Activated CD8-positive, alpha-beta memory T cell treated with anti-CD3 and anti-CD28 coated beads, Interleukin-2, amount 50 U/mL, for 48 hours (primary cell): ENCODE data around the gene SPTLC3.

Experiments used
- DNase-seq: peaks from one replicate; pipeline ENCODE4 v3.0.0-alpha.2; 2020

Gene SPTLC3

GRCh38 chr20:12987261-12987660 is 21.5 kb upstream of the SPTLC3 start:
- DNase-seq, result no peak

DNA sequence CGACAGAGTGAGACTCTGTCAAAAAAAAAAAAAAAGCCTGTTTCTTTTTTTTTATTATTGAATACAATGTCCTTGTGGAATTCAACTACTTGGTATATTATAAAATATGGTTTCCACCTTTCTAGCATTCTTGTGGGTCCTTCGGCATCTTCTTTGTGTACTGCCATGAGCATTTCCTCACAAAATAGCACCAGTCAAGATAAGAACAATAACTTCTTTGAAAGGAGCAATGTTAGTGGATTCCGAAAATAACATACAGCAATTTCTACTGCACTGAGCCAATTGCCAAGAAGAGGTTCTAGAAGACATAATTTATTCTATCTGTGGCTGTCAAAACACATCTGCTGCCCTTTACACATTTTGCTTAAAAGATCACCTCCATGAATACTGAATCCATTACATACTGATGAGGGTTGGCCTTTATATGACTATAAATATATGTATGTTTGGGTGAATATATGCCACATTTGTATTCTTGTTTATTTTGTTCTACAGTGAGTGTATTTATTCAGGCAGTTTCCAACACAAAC is 19.1 kb upstream of the SPTLC3 start:
- DNase-seq, result no peak

- no peak for DNase-seq
These were observed 11.6 kb upstream of the SPTLC3 start for GRCh38 chr20:12997128-12997655.

- DNase-seq, result no peak
These were observed 10.7 kb upstream of the SPTLC3 start for GRCh38 chr20:12998046-12998445.

GRCh38 chr20:12999201-12999600 is 9.6 kb upstream of the SPTLC3 start:
- DNase-seq, result no peak

- DNase-seq, result no peak
These were observed 6.5 kb upstream of the SPTLC3 start for GRCh38 chr20:13002251-13002650.

DNA sequence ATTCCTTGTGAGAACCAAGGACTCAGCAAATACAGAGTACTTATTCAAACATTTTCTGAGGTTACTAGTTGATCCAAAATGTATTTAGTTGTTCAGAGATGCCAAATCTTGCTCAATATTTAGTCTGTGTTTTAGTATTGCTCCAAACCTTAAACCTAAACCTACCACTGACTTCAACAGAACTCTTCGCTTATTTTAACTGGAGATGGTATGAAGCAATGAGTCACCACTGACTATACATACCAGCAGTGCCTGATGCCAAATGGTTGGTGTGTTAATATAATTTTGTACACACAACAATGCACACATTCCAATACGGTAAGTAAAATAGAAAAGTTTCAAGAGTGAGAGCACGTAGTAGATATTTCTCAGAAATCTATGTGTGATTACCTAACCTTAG is 1.9 kb upstream of the SPTLC3 start:
- no peak for DNase-seq

DNA sequence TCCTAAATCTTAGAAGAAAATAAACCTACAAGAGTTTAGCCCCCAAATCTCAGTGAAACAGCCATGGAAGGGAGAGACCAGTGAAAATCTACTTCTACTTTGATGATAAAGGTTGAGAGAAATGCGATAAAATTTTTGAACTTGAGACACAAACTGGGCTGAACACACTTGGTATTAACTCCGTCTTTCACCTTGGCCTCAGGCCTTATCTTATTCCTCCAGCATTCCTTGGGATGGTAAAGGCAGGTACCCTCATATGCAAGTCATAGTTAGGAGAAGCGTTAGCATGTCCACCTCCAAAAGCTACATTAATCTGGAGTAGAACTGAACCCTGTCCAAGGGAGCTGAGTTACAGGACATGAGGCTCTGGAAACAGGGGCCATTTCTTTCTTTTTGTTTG is 1.2 kb upstream of the SPTLC3 start:
- DNase-seq, result no peak

- DNase-seq, result no peak
These were observed 1.1 kb downstream of the SPTLC3 start for GRCh38 chr20:13009682-13010406.

DNA sequence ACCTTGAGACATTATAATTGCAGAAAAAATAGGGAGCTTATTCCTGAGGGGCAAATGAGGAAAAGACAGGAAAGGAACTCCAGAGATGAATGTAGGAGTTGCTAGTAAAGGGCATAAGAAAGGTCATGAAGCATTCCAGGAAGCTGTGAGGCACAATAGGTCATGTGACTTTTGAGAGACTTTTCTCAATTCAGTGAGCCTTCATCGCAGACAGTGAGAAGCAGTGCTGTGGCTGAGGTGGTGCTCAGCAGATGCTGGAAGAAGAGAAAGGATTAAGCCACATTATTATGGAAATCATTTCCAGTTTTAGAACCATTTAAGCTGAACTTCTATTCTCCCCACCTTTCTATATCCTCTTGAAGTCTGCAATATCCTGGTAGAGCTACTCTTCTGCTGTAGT is 4.1 kb downstream of the SPTLC3 start:
- no peak for DNase-seq

DNA sequence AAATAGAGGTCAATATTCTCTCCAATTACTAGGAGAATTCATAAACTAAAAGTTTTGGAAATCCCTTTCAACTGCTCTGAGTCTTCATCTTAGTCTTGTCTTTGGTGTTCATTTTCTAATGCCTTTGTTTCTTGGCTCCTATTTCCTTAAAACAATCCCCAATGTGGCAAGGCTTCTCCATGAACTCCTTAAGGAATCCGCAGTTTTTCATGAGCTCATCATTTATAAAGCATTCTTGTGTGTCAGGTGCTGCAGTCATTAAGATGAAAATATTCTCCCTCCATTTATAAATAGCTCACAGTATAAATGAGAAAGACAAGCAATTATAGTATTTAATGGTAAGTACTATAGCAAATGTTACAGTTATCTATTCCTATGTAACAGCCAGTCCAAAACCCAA is 4.6 kb downstream of the SPTLC3 start:
- DNase-seq, result no peak

DNA sequence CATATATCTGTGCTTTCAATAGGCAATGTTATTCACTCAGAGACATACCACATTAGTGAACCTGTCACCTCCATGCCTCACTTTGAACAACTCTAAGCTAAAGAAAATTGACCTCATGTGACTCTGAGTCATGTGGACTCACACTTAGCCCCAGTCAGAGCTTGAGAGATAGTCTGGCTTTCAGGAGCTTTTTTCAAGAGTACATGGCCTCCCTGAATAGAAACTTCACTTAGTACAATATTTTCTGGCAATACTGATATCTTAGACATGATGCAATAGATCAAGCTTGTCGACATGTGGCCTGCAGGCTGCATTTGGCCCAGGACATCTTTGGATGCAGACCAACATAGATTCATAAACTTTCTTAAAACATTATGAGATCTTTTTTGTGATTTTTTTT is 8.5 kb downstream of the SPTLC3 start:
- DNase-seq, result no peak

DNA sequence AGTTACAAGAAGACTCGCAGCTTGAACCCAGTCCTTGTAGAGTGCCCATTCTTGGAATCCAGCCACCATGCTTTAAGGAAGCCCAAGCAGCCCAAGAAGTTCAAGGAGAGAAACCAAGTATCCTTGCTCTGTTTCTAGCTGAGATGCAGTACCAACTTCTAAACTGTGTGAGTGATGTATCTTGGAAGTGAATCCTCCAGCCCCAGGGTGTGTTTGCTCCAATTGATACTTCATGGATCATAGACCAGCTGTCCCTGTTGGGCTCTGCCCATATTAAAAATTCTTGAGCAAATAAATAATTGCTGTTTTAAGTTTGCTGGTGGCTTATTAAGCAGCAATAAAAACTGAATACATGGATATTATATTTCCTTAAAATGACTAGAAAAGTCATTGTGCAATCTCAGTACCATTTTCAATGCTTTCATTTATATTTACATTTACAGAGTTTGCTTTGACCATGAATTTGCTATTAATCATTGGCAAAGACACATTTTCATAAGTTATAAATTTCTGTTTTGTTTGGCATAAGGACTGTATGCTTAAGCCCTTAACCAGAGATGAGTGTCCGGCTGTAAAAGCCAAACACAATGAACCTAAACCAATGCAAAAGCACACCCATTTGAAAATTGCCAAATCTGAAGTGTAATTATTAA is 9.2 kb downstream of the SPTLC3 start:
- DNase-seq, result no peak

GRCh38 chr20:13021205-13021970 is 12.6 kb downstream of the SPTLC3 start:
- no peak for DNase-seq

DNA sequence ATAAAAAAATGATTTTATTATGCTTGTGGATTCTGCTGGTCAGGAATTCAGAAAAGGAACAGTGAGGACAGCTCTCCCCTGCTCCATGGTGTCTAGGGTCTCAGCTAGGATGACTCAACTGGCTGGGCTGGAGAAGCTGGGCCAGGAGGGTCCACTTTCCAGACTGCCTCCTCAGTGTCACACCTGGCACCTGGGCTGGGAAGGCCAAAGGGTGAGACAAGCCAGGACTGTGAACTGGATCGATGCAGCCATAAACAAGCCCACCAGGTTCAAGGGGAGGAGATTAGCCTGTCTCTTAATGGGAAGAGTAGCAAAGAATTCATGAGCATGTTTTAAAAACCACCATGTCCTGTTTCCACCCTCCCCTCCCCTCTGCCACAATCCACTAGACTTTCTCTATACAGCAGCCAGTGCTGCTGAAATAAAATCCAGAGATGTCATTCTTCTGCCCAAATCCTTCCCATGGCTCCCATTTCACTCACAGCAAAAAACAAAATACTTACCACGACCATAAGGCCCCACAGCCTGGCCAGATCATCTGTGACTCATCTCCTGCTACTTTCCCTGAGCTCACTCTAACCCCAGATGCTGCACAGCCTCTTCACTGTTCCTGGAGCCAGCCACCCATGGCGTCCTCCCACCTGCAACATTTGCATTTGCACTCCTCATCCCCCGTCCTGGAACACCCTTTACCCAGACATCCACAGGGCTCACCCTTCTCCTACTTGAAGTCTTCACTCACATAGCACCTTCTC is 13.8 kb downstream of the SPTLC3 start:
- no peak for DNase-seq

DNA sequence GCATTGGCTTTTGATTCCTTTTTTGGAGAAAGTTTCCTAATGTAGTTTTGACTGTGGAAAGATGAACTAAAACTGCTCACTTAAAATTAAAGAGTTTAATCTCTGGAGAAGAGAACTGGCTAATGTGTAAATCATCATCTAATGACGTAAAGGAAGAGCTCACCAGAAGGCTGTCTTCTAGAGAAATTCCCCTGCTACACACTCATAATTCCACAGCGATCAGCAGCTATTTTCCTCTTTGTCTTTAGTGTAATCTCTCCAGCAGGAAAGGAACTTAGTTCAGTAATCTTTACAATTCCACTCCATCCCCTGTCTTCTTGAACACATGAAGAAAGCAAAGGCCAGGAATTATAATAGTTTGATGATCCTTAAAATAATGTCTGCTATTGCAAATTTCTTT is 15.8 kb downstream of the SPTLC3 start:
- DNase-seq, result no peak

GRCh38 chr20:13025181-13025580 is 16.4 kb downstream of the SPTLC3 start:
- no peak for DNase-seq

GRCh38 chr20:13028001-13028400 is 19.2 kb downstream of the SPTLC3 start:
- no peak for DNase-seq

DNA sequence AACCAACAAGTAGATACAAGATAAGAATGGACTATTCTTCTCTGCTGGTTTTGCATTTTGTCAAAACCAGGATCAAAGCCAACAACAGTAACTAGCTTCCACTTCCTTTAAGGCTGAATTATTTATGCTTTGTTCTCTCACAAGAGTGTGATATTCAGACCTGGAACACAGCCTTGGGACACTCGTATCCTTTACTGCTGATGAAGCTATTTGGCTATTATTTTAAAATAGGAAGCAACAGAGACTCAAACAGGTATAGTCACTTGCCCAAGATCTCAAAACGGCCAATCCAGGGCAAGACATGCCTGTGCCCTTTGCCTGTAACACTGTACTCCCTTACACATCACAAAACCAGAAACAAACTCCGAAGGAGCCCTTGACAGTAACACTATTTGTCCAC is 19.9 kb downstream of the SPTLC3 start:
- DNase-seq, result no peak

DNA sequence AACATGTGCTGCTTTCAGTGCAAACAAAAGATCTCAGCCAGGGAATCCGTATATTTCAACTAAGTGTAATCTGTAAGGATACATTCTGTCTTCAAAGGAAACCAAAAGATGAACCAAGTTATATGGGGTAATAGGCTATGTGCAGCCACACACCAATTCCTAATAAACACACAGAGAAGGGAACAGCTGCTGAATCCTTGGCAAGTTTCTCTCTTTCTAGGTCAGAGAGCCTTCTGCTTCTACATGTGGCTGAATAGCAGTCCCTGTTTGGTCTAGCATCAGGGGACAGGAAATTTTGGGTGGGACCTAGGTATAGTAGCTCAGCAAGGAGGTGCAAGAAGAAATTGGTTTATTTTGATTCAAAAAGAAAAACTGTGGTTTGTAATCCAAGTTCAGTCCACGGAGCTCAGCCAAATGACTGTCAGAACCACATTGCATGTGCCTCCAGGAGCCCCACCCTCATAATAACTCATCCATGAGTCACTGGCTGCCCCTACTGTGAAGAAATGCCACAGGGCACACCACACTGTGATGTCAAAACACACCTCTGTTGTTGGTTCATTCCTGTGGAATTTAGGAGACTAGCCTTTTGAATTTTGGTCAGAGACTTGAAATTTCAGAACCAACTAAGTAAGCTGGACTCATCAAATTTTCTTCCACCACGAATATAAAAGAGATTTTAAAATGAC is 21.1 kb downstream of the SPTLC3 start:
- no peak for DNase-seq

DNA sequence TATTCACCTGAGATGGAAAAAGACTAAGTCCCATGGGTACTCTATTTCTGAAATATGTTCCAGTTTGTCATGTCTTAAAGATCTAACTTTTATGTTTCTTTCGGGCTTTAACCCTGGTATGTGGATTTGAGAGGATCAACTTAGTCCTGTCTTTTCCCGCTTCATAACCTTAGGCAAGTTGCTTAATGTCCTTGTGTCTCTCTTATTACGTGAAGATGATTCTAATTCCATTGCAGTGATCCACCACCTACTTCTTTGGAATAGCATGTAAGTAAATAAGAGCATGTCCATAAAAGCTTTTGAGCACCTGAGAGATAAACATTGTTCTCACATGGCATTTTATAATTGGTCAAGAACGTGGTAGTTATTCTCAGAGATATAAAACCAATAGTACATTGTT is 23.0 kb downstream of the SPTLC3 start:
- DNase-seq, result no peak

- DNase-seq, result no peak
These were observed 25.3 kb downstream of the SPTLC3 start for GRCh38 chr20:13034115-13034514.
